ENCODE measurements around the gene C19orf53.

C19orf53 gene

GRCh38 chr19:13827656-13828055 lies 53.4 kb downstream of the C19orf53 start:
- peak; percentile 55 for DNase-seq
